Hippocampal formation (tissue), 2 donors: ENCODE measurements around the gene CDH15.

Source experiments
- DNase-seq, 2 donors: peaks; one replicate each; lab custom pipeline; 2025; lab: John Stamatoyannopoulos, UW

The CDH15 gene

DNA sequence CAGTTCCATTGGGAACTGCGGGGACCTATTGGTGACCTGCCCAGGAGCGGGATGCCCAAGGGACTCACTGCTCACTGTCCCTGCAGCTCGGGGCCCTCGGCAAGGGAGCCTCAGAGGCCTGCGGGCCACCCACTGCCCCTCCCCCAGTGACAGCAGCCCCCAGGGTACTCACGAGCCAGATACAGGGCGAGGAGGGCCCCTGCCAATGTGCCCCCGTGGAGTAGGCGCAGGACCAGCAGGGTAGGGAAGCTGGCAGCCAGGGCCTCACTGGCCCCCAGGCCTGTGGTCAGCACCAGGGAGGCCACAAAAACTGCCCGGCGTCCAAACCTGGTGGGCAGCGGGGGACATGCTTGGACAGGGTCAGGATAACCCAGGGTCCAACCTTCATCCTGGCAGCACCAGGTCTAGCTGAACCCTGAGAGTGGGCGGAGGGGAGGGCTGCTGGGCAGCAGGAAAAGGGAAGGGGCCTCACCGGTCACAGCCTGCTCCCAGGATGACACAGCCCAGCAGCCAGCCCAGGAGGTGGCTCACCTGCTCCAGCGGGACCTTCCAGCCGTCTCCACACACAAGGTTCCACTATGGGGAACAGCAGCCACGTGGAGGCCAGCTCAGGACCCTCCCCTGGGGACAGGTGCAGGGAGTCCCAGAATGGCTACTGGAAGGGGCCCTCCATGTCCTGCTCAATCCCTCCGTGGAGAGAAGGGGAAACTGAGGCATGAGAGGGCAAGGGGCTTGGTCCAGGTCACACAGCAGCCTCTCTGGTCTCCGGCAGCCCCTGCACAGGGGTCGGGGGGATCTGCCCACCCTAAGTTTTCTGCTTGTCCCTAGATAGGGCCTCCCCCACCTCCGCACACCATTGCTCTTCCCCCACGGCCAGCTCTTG is 27.9 kb downstream of the CDH15 start:
- no peak for DNase-seq

DNA sequence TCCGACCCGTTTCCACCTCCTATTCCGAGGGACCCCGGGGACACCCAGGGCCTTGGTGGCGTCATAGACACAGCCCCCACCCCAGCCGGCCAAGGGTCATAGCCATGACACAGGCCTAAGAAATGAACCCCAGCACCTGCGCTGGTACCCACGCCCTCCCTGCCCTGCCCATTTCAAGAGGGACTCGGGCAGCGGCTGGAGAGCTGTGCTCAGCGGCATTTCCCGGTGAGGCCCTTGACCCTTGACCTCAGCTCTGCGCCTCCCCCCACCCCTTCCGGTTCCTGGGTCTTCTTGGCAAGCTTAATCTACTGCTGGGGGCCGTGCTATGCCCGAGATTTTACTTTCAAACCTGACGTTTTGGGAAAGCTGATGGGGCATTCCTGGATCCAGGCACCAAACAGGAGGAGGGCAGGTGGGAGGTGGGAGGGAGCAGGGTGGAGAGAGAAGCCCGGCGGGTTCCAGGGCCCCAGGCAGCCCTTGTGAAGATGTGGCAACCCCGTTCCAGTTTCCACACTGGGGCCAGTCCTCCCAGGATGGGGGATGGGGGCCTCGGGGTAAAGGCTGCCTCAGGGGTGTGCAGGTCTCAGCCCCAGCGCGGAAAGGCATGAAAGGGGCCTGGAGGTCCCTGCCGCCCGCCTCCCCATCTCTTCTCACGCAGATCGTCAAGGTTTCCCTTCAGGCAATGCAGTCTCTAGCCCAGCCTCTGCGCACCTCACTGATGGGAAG is 28.7 kb downstream of the CDH15 start, which contains the start of gene SLC22A31:
TSS of gene SLC22A31 (minus strand) at position 414 of the 726 bp plus-strand sequence. CDS start at position 378, 36 bp downstream.
- DNase-seq = no peak

GRCh38 chr16:89200850-89201411 is 29.4 kb downstream of the CDH15 start:
- no peak for DNase-seq

DNA sequence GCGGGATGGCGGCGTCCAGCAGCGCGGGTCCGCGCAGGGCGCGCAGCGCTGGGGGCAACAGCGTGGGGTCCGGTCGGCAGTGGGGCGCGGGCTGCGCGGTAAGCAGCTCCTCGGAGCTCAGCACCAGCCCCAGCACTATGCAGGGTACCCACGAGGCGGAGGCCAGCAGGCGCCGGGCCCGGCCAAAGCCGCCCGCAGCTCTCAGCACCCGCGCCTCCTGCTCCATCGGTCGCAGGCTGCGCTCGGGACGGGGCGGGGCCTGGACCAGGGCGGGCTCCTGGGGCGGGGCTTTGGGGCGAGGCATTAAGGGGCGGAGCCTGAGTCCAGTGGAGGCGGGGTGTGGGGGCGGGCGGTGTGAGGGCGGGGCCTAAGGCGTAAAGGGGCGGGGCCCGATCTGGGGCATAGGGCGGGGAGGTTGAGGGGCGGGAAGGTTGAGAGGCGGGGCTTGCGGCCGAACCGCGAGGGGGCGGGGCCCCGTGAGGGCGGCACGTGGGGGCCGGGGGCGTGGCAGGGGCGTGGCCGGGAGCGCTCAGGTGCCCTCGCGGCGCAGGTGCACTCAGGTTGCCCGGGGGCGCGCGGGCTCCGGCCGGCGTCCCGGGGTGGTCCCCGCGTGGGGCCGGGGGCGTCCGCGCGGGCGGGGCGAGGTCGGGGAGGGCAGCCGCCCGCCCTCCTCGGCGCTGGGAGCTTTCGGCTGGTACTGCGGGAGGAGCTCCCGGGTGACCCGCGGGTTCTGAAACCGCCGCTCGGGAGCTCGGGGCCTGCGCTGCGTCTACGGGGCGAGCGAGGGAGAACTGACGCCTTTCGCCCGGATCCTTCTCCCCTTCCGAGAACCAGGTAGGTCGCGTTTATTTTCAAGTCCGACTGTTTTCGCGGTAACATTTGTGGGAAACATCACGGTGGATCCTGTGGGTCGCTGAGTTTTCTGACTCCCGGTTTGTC is 30.2 kb downstream of the CDH15 start:
- no peak for DNase-seq

GRCh38 chr16:89202422-89203215 is 31.1 kb downstream of the CDH15 start:
- no peak for DNase-seq

GRCh38 chr16:89207993-89208392 is 36.4 kb downstream of the CDH15 start:
- DNase-seq = no peak

- no peak for DNase-seq
Observed at GRCh38 chr16:89209522-89210044, 38.0 kb downstream of the CDH15 start.

DNA sequence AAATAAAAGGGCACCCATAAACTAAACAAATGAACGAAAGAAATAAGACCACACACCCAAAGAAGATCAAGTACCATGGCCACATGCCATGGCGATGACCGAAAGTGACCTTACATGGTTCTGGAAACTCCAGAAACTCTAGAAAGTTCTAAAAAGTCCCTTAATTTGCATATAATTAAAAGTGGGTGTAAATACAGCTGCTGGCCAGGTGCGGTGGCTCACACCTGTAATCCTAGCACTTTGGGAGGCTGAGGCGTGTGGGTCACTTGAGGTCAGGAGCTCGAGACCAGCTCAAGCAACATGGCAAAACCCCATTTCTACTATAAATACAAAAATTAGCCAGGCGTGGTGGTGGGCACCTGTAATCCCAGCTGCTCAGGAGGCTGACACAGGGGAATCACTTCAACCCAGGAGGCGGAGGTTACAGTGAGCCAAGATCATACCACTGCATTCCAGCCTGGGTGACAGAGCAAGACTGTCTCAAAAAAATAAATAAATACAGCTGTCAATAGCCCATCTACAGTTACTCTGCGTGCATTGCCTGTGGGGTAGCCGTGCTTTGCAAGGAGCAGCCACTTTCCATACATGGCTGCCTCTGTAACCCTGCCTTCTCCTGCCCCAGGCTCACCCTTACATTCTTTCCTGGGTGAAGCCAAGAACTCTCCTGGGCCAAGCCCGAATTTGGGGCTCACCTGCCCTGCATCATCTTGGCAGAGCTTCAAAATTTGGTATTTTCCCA is 38.8 kb downstream of the CDH15 start:
- DNase-seq = no peak

GRCh38 chr16:89210904-89211515 is 39.5 kb downstream of the CDH15 start:
- DNase-seq = no peak

DNA sequence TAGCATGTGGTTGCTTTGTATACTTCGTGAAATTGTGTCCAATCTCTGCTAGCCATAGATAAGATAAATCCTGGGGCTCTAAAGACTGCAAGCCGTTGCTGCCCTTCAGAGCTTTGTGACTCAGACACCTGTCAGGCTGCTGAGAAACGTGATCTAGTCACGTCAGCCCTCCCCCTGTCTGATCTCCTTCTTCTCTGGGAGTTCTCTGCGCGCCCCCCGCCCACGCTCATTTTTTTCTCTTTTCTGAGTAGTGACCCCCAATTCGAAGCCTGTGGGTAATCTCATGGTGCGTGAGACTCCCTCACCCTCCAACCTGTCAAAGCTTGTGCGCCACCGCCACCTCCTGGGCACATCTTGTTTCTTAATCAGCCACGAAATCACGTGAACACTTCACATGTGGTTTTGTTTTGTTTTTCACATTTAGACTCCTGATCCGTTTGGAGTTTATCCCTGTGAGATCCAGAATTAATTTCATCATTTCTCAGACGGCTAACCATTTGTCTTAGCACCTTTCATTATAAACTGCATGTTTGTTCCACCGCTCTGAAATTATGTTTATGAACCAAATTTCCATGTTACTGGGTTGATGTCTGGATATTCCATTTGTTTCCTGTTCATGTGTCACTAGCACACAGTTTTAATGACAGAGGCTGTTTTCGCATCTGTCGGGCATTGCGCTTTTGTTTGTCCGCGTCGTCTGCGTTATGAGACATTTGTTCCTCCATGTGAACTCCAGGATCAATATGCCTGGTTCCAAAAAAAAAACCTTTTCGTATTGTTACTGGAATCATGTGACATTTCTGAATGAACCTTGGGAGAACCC is 45.0 kb downstream of the CDH15 start:
- peak; percentile 28 to 78 for DNase-seq

DNA sequence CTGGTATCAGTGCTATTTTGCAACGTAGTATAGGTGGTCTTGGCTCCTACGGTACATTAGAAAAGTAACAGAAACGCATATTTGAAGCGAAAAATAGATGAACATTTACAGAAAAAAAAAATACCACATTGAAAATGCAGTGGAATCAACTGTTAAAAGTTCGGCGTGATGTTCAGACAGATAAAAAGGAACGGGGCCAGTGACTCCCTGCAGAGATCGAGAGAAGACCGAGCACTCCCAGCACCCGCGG is 45.5 kb downstream of the CDH15 start:
- DNase-seq = no peak

DNA sequence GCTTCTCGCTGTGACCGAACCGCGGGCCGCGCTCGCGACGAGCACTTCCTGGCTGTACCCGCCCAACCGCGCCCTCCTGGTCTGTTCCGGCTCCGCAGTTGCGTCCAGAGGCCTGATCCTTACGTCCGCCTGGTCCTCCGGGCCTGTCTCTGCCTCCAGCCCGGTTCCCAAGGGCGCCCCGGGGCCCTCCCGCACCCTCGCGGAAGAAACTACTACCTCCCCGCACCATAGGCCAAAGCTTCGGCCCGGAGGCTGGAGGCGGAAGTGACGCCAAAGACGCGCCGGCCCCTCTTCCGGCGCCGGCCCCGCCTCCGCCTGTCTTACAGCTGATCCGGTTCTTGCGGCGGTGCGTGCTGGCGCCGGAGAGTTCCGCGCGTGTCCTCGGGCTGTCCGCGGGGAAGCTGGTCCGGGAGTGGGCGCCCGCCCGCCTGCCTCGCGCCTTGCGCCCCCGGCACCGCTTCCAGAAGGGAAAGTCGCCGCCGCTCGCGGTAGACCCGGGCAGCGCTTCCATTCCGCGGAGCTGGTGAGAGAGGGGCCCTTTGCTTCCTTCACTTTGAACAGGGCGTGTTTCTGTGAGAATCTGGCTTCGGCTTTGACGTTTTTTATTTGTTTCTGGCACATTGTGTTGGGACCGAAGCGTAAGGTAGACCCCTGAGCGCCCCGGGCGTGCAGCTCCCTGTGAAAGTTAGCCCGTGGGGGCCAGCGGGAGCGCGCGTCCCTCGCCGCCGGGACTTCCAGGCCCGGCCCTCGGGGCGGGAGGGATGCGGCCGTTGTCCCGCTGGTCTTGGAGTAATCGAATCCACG is 46.0 kb downstream of the CDH15 start, which contains the start of gene ZNF778:
TSS of gene ZNF778 (plus strand) at position 316 of the 804 bp plus-strand sequence. CDS start 3,425 bp downstream, outside the sequence.
- DNase-seq = peak; percentile 69 to 81

- no peak for DNase-seq
Observed at GRCh38 chr16:89219365-89219764, 47.8 kb downstream of the CDH15 start.

DNA sequence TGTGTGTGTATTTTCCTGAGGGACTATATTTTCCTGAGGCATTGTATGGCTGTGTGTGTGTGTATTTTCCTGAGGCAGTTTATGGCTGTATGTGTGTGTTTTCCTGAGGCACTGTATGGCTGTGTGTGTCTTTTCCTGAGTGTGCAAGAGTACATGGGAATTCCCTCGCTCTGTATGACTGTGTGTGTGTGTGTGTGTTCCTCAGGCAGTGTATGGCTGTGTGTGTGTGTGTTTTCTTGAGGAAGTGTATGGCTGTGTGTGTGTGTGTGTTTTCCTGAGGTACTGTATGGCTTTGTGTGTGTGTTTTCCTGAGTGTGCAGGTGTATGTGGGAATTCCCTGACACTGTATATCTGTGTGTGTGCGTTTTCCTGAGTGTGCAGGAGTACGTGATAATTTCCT is 50.1 kb downstream of the CDH15 start:
- no peak for DNase-seq

- no peak for DNase-seq
Observed at GRCh38 chr16:89222931-89223330, 51.4 kb downstream of the CDH15 start.

DNA sequence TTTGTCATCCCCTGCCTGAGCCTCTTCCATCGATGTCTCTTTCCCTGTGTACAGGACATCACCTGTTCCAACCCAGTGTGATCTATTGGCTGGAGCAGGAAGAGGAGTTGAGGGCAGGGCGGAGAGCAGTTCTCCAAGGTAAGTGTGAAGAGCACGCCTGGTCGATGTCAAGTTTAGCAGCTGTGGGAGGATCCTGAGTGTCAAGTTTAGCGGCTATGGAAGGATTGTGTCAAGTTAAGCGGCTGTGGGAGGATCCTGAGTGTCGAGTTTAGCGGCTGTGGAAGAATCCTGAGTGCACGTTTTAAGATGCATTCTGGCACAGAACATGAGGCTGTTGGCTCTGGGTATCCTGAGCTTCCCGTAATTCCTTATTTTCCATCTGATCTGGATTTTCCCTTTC is 53.1 kb downstream of the CDH15 start:
- DNase-seq = no peak

DNA sequence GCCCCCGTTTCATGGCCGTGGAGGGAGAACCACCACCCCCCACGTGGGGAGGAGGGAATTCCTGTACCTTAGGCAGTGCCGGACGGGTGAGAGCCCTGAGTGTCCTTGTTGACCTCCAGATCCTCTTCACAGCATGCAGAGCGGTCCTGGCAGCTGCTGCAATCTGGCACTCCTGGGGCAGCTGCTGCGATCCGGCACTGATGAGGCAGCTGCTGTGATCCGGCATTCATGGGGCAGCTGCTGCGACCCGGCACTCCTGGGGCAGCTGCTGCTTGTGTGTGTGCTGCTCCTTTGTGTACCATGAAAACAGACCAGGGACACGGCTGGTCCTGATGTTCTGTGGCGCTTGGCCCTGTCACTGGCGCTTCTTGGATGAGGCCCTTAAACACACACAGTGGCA is 58.7 kb downstream of the CDH15 start:
- DNase-seq = no peak

DNA sequence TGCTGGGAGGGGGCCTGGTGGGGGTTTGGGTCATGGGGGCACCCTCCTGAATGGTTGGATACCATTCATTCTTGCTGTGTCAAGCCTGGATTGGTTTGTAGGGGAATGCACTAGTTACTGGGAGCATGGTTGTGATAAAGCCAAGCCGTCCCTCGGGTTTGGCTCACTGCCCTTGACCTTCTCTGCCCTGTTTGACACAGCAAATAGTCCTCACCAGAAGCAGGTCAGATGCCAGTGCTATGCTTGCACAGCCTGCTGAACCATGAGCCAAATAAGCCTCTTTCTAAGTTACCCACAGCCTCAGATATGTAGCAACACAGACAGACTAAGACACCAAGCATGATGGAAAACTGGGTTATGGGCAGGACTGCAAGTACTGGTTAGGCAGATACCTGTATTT is 60.6 kb downstream of the CDH15 start:
- no peak for DNase-seq
